ENCODE results near the gene SCAND1.

Gene SCAND1

DNA sequence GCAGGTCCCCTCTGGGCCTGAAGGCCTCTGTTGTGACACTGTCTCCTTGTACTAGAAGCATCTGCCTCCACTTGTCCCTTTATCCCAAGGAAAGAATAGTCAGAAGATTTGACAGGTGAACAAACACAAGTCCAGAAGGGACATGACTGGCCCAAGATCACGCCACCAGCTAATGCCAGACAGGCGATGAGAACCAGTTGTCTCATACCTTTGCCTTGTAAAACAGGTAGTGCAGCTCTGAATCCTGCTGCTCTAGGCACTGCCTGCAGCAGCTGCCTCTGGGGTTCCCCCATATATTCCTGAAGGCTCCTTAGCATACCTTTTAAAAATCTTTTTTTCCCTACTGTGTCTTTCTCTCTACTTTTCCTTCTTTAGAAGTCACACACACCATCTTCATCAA lies 25.0 kb downstream of the SCAND1 start:
- H3K9me3 ChIP-seq (ENCODE audit: severe bottlenecking): no peaks in the 10 kb centered on the region
- DNase-seq: no peak
- no peaks in the 10 kb centered on the region for H3K27me3 ChIP-seq (ENCODE audit: insufficient read depth, low read depth, severe bottlenecking)
- no peak overlapping the region for H3K27ac ChIP-seq
- H3K36me3 ChIP-seq: peaks cover 61% of the 10 kb centered on the region
- no peak overlapping the region for H3K4me3 ChIP-seq (ENCODE audit: low read depth, low read length)
- TF ChIP-seq, protein P1, sequence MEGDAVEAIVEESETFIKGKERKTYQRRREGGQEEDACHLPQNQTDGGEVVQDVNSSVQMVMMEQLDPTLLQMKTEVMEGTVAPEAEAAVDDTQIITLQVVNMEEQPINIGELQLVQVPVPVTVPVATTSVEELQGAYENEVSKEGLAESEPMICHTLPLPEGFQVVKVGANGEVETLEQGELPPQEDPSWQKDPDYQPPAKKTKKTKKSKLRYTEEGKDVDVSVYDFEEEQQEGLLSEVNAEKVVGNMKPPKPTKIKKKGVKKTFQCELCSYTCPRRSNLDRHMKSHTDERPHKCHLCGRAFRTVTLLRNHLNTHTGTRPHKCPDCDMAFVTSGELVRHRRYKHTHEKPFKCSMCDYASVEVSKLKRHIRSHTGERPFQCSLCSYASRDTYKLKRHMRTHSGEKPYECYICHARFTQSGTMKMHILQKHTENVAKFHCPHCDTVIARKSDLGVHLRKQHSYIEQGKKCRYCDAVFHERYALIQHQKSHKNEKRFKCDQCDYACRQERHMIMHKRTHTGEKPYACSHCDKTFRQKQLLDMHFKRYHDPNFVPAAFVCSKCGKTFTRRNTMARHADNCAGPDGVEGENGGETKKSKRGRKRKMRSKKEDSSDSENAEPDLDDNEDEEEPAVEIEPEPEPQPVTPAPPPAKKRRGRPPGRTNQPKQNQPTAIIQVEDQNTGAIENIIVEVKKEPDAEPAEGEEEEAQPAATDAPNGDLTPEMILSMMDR (IDR thresholded peaks at IDR 0.05; ENCODE audit: low read depth, low read length): no peak

DNA sequence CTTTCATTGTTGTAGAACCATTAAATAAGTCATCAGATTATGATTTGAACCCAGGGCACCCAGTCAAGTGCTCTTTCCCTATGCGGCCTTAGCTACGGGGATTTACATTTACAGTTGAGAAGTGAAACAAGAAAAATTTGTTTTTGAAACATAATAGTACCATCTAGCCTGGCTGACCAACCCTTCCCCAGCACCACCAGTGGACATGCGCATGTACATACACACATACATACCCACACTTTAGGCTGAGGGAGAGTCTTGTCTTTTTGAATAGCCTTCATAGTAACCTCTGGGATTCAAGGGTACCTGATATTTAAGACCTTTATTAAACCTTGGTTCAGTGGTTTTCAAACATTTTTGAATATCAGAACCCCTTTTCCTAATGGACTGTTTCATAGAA lies 33.8 kb downstream of the SCAND1 start:
- H3K36me3 ChIP-seq: peaks cover 55% of the 10 kb centered on the region
- H3K27me3 ChIP-seq (ENCODE audit: insufficient read depth, low read depth, severe bottlenecking): no peaks in the 10 kb centered on the region
- no peak overlapping the region for H3K4me3 ChIP-seq (ENCODE audit: low read depth, low read length)
- H3K9me3 ChIP-seq (ENCODE audit: severe bottlenecking): no peaks in the 10 kb centered on the region
- TF ChIP-seq, protein P1 (IDR thresholded peaks at IDR 0.05; ENCODE audit: low read depth, low read length): no peak
- no peak overlapping the region for H3K27ac ChIP-seq
- DNase-seq: no peak

DNA sequence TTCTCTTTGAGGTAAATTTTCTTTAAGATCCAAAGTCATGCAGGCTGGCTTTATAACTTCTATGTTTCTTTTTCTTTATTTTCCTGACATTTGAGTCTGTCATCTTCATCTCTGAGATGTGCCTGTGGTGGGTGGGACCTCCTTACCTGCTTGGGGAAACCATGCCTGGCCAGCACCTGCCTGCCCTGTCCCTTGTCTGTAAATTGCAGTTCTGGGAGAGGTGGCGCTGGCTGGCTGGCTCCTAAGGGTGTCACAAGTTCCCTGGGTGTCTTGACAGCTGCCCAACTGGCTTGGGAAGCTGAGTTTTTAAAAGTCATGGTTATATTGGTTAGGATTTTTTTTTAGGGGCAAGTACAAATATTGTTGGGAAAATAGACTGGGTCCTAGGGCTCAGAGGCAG lies 36.3 kb downstream of the SCAND1 start:
- Histone ChIP-seq H3K27ac (no peak overlapping the region), H3K36me3 (peaks cover 65% of the 10 kb centered on the region), H3K27me3 (ENCODE audit: insufficient read depth, low read depth, severe bottlenecking) (no peaks in the 10 kb centered on the region), H3K4me3 (ENCODE audit: low read depth, low read length) (no peak overlapping the region), H3K9me3 (ENCODE audit: severe bottlenecking) (no peaks in the 10 kb centered on the region)
- TF ChIP-seq, protein P1 (IDR thresholded peaks at IDR 0.05; ENCODE audit: low read depth, low read length): no peak
- no peak for DNase-seq

DNA sequence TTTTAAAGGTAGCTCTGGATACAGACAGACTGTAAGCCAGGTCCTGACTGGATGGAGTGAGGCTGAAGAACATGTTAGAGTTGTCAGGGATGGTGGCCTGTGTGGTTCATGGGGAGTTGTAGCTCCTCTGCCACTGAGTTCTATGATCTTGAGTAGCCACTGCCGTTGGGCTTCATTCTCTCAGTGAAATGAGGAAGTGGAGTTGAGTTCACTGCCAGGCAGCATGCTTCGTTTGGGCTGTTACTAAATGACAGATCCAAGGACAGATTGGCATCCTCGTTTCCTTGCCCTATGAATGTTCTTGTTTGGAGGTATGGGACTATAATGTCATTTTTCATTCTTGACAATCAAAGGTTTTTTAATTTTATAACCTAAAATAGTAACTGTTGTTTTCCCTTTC lies 37.2 kb downstream of the SCAND1 start:
- Histone ChIP-seq H3K4me3 (ENCODE audit: low read depth, low read length) (no peak overlapping the region), H3K36me3 (peaks cover 74% of the 10 kb centered on the region), H3K9me3 (ENCODE audit: severe bottlenecking) (no peaks in the 10 kb centered on the region), H3K27ac (no peak overlapping the region), H3K27me3 (ENCODE audit: insufficient read depth, low read depth, severe bottlenecking) (no peaks in the 10 kb centered on the region)
- TF ChIP-seq, protein P1 (IDR thresholded peaks at IDR 0.05; ENCODE audit: low read depth, low read length): no peak
- no peak for DNase-seq

DNA sequence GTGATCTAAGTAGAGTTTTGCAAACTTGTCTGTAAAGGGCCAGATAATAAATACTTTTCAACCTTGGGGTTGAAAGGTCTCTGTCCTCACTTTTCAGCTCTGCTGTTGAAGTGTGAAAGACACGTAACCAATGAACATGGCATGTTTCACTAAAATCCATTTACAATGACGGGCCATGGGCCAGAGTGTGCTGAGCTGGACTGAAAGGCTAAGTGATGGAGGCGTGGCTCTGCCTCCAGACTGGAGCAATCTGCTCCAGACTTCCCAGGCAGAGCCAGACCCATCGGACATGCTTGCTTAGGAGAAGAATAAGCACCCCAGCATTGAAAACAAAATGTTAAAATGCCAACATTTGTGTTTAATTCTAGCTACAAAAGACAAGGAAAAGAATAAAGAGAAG lies 41.4 kb downstream of the SCAND1 start:
- no peaks in the 10 kb centered on the region for H3K27me3 ChIP-seq (ENCODE audit: insufficient read depth, low read depth, severe bottlenecking)
- no peak overlapping the region for H3K27ac ChIP-seq
- TF ChIP-seq, protein P1 (IDR thresholded peaks at IDR 0.05; ENCODE audit: low read depth, low read length): no peak
- H3K36me3 ChIP-seq: peaks cover 63% of the 10 kb centered on the region
- no peaks in the 10 kb centered on the region for H3K9me3 ChIP-seq (ENCODE audit: severe bottlenecking)
- DNase-seq: no peak
- H3K4me3 ChIP-seq (ENCODE audit: low read depth, low read length): no peak overlapping the region

DNA sequence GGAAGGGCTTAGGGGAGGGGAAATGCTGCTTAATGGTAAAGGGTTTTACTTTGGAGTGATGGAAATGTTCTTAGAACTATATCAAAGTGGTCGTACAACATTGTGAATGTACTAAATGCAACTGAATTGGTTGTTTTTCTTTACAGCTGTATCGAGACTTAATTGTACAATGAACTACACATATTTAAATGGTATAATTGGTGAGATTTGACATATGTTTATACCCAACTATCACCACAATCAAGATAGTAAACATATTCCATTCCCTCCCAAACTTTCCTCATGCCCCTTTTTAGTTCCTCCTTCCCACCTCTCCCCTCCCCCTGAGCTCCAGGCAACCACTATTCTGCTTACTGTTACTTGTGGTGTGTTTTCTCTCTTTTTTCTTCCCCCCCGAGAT lies 44.0 kb downstream of the SCAND1 start:
- H3K27ac ChIP-seq: no peak overlapping the region
- H3K4me3 ChIP-seq (ENCODE audit: low read depth, low read length): no peak overlapping the region
- TF ChIP-seq, protein P1 (IDR thresholded peaks at IDR 0.05; ENCODE audit: low read depth, low read length): no peak
- DNase-seq: no peak
- H3K36me3 ChIP-seq: peaks cover 44% of the 10 kb centered on the region
- H3K27me3 ChIP-seq (ENCODE audit: insufficient read depth, low read depth, severe bottlenecking): no peaks in the 10 kb centered on the region
- no peaks in the 10 kb centered on the region for H3K9me3 ChIP-seq (ENCODE audit: severe bottlenecking)

Measured in WERI-Rb-1 (cell line).